HG03378 (cell line): ENCODE data around the gene TUBB1.
A peak's percentile ranks its signal among the peaks of the same experiment; 100 is the strongest.

Experiments
- ATAC-seq: cut with Tn5 transposase; IDR thresholded peaks from one replicate; pipeline ENCODE4 v1.9.1; 2021; ENCODE audit warnings: mild to moderate bottlenecking, moderate library complexity; ENCODE audit not compliant: unreplicated experiment

The TUBB1 gene

DNA sequence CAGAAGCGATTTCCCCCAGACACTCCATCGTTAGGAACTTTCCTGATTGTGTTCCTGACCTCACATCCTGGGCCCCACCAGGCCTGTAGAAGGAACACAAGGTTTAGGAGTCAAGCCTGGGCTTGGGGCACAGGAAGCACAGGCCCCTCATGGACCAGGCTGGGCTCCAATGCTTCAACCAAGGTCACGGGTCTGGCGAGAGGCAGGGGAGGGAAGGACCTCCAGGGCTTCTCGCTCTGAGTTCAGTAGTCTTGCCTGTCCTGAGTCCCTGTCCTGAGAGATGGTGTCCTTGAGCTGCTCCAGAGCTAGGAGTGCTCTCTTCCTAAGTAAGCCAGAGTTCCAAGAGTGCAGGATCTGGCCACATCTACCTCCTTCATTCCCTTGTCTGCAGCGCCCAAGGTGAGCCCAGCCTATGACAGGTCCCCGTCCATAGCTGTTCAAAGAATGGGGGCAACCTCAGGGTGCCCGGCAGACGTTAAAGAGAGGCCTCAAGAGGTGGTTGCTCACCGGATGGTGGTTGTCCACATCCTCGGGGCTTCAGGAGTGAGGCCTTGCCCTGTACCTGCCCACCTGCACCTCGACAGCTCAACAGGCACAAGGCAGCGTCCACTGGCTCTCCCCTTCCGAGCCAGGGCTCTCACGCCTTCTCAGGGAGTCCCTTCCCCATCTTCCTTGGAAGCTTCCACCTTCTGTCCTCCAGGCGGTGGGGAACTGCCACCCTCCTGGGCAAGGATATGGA, 1.6 kb upstream of the TUBB1 start:
- ATAC-seq: no peak

DNA sequence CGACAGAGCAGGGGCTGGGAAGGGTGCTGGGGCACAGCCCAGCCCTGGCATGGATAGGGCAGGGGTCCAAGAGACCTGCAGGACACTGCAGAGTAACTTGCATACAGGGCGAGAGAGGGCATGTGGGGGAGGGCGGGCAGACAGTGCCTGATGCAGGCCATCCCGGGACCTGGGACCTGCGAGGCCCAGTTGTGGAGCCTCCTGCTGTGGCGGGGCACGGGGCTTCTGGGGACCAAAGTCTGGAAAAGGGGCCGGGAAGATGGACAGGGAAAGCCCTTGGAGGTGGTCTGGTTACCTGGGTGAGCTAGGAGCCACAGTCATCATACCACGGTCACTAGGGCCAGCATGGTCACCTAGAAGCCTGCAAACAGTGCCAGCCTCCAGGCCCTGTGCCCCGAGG, 412 bp upstream of the TUBB1 start:
- no peak for ATAC-seq

DNA sequence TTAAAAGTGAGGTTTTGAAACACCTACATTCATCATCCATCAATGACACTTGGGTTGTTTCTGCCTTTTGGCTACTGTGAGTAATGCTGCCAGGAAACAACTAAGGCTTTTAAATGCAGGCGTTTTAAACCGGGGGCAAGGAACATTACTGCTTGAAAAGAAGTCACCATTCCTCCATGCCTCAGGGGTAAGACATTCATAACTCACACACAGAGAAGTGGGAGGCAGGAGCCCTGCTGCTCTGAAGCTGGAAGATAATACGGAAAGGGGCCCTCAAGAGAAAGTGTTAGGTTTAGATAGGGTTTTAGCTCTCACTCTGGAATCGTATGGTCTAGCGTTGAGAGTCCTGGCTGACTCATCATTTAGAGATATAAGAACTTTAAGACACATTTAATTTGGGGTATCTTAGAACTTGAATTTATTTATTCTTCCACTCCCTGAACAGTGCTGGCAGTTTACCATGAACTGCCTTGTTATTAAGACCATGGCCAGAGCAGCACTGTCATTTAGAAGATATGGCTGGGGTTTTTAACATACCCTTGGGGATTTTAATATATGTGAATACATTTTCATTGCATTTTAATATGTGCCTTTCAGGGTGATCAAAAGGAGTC, 1.8 kb downstream of the TUBB1 start:
- ATAC-seq: no peak

DNA sequence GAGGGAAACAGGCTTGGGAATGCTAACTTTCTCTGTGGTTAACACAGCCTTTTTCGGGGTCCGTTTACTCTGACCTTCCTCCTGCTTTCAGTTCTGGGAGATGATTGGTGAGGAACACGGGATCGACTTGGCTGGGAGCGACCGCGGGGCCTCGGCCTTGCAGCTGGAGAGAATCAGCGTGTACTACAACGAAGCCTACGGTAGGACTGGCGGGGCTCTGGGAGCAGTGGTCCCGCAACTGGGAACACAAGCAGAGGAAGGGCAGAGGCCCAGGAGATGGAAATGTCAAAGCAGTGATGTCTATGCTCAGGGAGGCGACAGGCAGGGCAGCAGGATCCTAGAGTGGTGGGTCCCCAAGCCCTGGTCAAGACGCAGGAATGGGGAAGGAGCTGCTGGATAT, 3.5 kb downstream of the TUBB1 start:
- no peak for ATAC-seq

DNA sequence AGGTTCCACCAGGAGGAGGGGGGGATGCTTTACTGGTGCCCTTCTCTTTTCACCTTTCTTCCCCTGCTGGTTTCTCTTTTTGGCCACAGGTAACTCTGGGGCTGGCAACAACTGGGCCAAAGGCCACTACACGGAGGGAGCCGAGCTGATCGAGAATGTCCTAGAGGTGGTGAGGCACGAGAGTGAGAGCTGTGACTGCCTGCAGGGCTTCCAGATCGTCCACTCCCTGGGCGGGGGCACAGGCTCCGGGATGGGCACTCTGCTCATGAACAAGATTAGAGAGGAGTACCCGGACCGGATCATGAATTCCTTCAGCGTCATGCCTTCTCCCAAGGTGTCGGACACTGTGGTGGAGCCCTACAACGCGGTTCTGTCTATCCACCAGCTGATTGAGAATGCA, 4.4 kb downstream of the TUBB1 start:
- ATAC-seq: no peak

DNA sequence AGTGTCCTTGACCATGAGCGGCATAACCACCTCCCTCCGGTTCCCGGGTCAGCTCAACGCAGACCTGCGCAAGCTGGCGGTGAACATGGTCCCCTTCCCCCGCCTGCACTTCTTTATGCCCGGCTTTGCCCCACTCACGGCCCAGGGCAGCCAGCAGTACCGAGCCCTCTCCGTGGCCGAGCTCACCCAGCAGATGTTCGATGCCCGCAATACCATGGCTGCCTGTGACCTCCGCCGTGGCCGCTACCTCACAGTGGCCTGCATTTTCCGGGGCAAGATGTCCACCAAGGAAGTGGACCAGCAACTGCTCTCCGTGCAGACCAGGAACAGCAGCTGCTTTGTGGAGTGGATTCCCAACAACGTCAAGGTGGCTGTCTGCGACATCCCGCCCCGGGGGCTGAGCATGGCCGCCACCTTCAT, 4.9 kb downstream of the TUBB1 start:
- ATAC-seq: no peak

DNA sequence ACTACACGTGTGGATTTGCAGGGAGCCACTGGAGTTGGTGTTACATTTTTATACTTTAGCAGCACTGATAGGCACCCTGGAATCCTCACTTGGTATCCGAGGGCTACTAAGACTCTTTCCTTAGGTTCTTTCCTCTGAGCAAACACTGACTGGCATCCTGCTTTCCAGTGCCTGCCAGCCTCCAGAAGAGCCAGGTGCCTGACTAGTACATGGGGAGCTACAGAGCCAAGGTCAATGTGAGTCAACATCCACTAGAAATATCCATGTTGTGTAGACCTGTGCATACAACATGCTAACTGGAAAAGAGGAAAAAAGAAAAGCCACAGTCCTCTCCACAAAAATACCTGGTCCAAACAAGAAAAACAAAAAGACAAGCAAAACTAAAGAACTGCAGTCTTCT, 5.9 kb downstream of the TUBB1 start:
- ATAC-seq: no peak

DNA sequence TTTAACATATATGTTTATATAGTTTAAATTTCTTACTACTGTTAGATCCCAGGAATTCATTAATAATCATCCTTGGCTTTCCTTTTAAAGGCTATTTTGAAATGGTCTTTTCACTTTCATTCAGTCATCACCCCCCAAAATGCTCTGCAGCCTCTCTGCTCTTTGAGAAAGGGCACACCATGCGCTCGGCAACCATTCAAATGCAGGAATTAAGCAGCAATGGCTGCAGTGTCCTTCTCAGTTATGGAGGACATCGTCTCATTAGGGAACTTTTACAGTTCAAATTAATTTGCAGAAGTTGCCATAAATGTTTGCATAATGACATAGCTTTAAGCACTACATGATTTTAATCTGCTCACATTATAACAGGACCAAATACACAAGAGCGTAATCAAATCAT, 6.3 kb downstream of the TUBB1 start:
- ATAC-seq: no peak

DNA sequence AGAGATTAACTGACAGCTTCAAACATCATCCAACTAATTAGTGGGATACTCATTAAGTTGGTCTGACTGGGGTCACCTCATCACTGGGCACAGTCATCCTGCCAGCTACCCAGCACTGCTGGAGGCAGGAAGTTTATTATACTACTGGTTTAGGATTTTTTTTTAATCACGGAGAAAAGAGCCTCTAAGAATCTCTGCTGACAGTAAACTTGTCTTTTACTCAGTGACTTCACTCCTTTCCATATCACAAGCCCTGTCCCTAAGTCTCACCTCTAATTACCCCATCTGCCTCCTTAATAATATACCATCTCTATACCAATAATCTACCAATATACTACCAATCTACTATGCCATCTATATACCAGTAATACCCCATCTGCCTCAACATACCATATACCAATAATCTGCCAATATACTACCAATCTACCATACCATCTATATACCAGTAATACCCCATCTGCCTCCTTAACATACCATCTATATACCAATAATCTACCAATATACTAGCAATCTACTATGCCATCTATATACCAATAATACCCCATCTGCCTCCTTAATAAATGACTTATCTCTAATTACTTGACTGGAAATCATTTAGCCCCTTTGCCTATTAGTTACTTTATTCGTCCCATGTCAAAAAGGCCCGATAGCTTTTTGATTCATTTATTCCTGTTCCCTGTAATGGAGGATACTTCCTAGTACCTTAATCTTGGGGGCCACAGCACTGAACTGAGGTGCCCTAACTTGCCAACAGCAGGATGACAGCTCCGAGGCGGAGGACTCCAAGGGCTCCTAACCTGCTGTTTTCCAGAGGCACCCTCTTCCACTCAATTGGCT, 7.9 kb downstream of the TUBB1 start:
- ATAC-seq: no peak

DNA sequence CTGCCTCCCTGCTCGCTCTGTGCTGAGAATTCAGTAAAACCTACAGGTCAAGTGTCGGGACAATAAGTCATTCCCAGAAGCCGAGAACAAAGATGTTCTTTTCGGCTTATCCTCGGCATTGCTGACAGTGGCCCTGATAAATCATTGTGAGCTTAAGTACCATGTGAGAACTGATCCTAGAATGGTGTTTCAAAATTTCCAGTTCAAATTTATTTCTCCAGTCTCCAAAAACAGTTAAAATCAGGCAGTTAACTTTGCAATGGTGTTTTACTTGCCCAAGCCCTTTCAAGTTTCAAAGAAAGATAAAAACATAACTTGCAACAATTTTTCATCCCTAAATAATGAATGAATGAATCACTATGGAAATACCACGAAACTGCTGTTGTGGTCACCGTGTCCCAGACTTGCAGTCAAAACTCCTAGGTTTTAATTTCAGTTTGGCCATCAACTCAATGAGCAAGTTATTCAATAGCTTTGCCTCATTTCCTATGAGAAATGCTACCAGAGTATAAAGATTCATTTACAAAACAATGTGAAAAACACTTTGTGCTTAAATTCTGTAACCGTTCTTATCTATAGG, 8.6 kb downstream of the TUBB1 start:
- ATAC-seq: no peak

DNA sequence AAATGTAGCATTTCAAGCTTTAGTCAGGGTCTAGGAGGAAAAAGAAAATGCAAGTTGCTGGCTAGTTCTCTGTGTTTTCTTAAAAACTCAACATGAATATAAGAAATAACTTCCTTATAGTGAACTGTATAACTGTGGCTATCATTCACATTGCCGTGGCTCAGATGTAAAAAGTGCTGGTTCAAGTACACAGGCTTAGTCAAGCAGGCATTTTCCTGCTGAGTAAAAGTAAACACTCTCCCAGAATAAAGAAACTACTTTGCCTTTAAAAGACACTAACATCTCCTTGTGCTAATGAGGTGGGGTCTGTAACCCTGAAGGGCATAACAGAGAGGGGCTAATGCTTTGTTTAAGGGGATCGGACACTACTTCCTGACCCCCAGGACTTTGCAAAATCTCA, 9.6 kb downstream of the TUBB1 start:
- ATAC-seq: no peak

DNA sequence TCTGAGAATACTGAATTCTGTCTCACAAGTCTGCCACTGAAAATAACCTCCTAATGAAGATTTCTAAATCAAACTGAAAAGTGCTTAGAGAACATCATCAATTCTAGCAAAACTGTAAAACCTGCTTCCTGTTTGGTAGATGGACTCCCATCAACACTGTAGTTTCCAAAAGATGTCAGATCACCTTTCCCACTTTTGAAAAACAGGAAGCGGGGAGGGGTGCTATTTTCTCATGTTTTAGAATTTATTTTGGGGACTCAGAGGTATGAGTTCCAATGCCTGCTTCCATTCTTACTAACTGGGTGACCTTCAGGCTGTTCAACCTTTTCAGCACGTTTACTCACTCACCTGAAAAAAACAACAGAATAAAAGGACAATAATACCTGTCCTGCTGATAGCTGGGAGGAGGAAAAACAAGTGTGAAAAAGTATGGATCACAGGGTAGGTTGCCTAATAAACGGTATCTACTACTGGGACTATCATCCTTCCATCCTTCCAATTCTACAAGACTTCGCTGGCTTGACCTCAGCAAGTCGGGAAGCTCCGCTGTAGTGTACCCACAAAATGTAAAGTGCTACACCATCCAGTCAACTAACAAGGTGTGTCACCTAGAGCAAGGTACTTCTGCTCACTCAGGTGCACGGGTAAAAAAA, 11.8 kb downstream of the TUBB1 start:
- ATAC-seq: no peak

DNA sequence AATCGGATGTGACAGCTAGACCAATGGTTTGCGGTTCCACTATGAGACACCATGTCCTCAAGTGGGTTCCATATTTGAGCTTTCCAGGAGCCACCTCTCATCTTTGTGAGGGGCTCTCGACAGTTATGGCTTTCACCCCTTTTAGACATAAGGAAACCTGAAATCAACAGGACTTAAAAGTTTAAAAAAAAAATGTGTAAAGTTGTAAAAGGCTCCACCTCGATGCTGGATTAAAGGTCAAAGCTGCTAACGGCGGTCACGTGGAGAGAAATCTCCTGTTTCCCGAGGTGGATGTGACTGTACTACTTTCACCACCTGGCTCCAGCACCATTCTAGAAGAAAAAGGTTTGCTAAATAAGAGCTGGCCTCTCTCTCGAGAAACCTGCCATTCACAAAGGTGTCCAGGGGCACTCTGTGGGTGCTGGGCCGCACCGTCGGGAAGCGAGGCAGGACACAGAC, 12.4 kb downstream of the TUBB1 start:
- no peak for ATAC-seq

DNA sequence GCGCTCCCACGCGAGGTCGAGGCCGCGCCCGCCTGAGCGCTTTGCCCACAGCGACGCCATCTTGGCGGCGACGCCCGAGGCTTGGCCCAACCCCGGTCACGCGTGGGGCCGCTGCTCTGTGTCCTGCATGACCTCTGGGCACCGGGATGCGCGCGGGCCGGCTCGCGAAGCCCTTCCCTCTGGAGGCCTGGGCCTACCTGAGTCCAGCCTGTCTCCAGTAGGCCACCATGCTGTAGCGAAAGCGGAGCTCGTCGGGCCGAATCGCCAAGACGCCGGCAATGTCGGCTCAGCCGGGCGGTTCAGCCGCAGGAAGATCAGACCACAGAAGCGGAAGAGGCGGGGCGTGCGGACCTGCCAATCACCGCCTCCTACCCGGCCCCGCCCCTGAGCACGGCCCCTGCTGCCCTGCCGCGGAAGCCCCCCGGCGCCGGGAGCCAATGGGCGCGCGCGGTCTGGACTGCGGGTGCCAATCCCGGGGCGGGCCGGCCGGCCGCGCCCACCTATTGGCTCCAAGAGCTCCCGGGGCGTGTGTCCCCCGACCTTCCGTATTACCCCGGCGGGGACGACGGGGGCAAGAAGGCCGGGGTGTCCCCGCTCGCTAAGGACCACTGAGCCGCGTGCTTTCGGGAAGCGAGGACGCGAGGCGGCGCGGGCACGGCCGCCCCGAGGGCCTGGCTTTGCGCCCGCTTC, 12.9 kb downstream of the TUBB1 start, which contains the start of gene ATP5F1E:
TSS of gene ATP5F1E (minus strand) at position 313 of the 690 bp plus-strand sequence. CDS start at position 229, 84 bp downstream.
- peak; percentile 79 for ATAC-seq

DNA sequence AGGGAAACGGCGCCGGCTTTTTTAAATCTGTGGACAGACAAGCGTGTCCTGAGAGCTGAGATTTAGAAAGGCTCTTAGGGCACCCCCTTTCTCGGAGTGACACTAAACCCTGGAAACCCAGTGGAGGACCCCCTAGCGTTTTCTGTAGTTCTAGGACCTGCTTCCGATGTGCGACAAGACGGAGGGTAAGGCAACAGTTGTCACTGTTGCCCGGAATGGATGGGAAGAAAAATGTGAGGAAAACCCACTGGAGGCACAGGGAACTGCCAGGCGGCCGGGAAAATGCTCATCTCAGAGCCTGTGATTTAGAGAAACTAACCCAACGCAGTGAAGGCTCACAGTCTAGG, 13.5 kb downstream of the TUBB1 start:
- no peak for ATAC-seq

DNA sequence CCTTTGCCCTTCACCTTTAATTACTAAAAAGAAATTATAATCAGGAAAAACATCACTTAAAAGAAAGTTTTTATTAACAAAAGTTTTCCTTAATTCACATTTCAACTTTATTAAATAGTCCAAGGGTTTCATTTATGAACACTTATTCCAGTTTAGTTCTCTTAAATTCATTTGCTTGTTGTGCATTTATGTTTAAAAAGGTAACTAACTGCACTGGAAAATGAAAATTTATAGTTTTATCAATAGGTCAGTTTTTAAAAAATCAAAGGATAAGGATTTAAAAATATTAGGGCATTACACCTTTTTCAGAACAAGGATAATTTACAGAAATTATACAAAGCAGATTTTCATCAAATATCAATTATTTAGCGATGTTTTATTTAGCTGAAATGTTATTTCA, 13.9 kb downstream of the TUBB1 start:
- no peak for ATAC-seq

DNA sequence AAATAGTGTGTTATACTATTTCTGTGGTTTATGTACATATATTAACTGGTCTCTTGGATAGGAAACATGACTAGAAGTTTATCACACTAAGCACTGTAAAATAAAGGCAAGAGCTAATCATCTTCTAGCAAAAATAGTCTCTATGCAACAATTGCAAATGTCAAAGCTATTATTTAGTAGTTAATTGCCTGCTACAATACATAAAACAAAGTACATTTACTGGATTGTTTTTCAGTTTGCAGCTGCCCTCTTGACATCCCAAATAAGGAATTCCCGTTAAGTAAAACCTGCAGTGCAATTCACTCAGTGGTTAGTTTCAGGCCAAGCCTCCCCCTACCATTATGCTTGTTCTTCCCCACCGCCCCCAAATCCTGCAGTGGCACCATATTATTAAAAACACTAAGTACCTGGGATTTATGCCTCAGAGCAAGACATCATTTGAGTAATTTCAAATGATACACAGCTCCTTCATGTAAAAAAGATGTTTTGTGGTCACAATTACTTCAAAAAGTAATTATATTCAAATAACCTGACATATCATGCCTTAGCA, 14.5 kb downstream of the TUBB1 start:
- ATAC-seq: no peak

DNA sequence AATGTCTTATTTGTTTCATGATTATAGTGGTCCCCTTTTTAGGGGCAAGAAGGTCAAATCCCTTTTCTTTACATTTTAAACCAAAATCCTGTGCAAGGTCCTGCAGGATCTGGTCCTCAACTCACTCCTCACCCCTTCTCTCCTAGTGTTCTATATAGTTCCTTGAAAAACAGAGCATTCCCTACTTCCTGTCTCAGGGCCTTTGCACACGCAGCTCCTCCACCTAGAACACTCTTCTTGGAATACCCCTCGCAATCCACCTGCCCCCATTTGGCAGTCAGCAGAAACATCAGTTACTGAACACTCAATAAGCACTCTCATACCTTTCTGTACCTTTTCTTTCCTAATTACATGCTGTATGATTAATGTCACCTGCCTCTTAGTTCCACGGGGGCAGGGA, 16.2 kb downstream of the TUBB1 start:
- ATAC-seq: no peak

DNA sequence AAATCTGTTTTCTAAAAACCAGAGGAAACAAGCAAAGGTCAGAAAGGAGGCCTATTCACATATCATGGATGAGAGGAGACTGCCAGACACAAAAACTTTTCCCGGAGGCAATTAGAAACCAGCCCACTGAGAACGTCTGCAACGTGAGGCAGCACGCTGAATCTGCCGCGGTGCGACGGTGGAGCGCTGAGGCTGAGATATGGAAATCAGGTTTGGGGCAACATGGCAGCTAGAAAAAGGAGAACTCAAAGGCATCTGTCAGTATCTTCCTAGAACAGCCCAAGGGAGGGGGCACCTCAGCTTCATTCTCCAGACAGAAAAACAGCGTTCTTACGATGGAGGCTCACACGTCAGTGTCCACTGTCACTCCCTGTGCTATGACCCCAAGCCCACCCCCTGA, 18.2 kb downstream of the TUBB1 start:
- ATAC-seq: no peak

DNA sequence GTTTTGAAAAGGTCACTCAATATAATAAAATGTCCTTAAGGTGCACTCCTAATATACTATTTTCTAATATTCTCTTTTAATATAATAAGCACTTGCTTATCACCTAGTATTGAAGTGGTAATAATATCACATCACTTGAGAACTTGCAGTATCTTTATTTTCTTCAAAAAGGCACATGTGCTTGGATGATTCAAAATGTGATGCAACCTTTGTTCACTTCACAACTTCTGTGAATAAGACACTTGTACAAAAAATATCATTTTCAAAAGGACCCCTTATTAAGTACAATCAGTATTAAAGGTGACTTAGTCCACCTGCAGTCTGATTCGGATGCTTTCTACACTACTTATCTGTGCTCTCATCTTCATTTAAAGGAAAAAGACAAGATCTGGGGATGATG, 20.0 kb downstream of the TUBB1 start:
- ATAC-seq: no peak
